HTR-8/SVneo (cell line): Measurements from ENCODE around the gene APOBR.
A peak's percentile ranks its signal among the peaks of the same experiment; 100 is the strongest.
"Not testable (repeated sequence)": the region's sequence is repeated elsewhere in the genome, so short reads cannot be mapped to it uniquely, and the experiment has no call there.

Source experiments
- DNase-seq: peaks from one replicate; pipeline ENCODE4 v3.0.0; 2011; ENCODE audit warnings: low spot score, mixed read lengths; ENCODE audit not compliant: insufficient read length
- FAIRE-seq: peaks from 2 replicates; lab custom pipeline; 2011; peaks lifted over from hg19 to GRCh38; lab: Jason Lieb, UNC

APOBR gene

GRCh38 chr16:28497386-28497785, 2.9 kb downstream of the APOBR start:
- no peak for DNase-seq
- no peak for FAIRE-seq

- FAIRE-seq (no peak), DNase-seq (no peak)
Measured at GRCh38 chr16:28497861-28498599, 3.6 kb downstream of the APOBR start.

GRCh38 chr16:28498666-28499381, 4.4 kb downstream of the APOBR start:
- FAIRE-seq (no peak), DNase-seq (no peak)

- DNase-seq (no peak), FAIRE-seq (no peak)
Measured at GRCh38 chr16:28499854-28500253, 5.4 kb downstream of the APOBR start.

- DNase-seq, FAIRE-seq: not testable (repeated sequence)
Measured at GRCh38 chr16:28500476-28501180, 6.2 kb downstream of the APOBR start.

- DNase-seq: no peak
- peak; percentile 93 for FAIRE-seq
Measured at GRCh38 chr16:28501258-28502232, 7.1 kb downstream of the APOBR start.

GRCh38 chr16:28502290-28502689, 7.8 kb downstream of the APOBR start:
- FAIRE-seq (no peak), DNase-seq (no peak)

- DNase-seq (no peak), FAIRE-seq (no peak)
Measured at GRCh38 chr16:28503470-28504259, 9.2 kb downstream of the APOBR start.

- DNase-seq (no peak), FAIRE-seq (no peak)
Measured at GRCh38 chr16:28504707-28505404, 10.4 kb downstream of the APOBR start.

GRCh38 chr16:28505489-28506137, 11.2 kb downstream of the APOBR start:
- FAIRE-seq: no peak
- no peak for DNase-seq

GRCh38 chr16:28511031-28511430, 16.6 kb downstream of the APOBR start:
- no peak for DNase-seq
- FAIRE-seq: no peak

- FAIRE-seq (no peak), DNase-seq (no peak)
Measured at GRCh38 chr16:28511801-28512789, 17.7 kb downstream of the APOBR start.

GRCh38 chr16:28513484-28514181, 19.2 kb downstream of the APOBR start:
- no peak for DNase-seq
- FAIRE-seq: no peak

GRCh38 chr16:28514246-28514645, 19.8 kb downstream of the APOBR start:
- FAIRE-seq (no peak), DNase-seq (no peak)

GRCh38 chr16:28520672-28521071, 26.2 kb downstream of the APOBR start:
- DNase-seq: no peak
- FAIRE-seq: no peak

- no peak for FAIRE-seq
- DNase-seq: no peak
Measured at GRCh38 chr16:28521436-28521835, 27.0 kb downstream of the APOBR start.
